Stimulated activated CD4-positive, alpha-beta T cell treated with anti-CD3 and anti-CD28 coated beads, TNF-alpha, amount 100 ng/mL, for 48 hours (primary cell): ENCODE results near the gene COL7A1.

Experiments used
- DNase-seq, 3 donors: peaks; one replicate each; pipeline ENCODE4 v3.0.0-alpha.2; 2020; ENCODE audit warnings: low read depth in 3 of 3

The COL7A1 gene

DNA sequence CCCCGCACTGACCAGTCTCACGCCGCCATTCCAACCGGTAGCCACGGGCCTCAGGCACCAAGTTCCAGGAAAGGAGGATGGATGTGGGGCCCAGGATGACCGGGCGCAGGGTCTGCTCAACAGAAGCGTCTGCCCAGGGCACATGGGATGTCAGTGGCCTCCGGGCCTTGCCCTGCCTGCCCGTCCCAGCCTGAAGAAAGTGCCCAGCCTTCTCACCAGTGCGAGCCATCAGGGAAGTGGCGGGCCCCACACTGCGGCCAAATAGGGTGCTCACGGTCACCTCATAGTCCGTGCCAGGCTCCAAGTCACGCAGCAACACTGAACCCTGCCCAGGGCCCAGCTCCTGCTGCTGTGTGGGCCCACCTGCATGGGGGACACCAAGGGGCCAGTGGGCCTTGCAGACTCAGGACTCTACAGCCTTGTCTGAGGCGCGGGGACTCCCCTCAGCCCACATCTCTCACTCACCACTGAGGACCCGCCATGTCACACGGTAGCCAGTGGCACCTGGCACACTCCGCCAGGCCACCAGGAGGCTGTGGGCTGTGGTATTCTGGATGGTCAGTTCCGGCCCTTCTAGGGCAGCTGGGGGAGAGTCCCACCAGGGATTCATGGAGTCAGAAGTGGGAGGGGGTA is 3.1 kb downstream of the COL7A1 start:
- DNase-seq: no peak

DNA sequence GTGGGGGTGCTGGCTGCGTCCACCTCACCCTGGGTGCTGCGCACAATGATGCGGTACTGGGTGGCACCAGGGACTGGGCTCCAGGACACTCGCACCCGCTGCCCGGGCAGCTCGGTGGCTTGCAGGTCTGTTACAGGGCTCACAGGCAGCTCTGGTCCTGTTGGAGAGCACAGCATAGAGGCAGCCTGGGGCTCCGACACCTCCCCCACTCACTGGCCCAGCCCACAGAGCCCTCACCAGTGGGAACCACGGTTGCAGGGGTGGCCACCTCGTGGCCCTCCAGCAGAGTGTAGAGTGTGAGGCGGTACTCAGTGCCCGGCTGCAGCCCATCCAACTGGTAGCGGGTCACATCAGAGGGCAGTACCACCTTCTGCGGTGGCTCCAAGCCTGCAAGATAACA is 3.7 kb downstream of the COL7A1 start:
- DNase-seq: no peak

DNA sequence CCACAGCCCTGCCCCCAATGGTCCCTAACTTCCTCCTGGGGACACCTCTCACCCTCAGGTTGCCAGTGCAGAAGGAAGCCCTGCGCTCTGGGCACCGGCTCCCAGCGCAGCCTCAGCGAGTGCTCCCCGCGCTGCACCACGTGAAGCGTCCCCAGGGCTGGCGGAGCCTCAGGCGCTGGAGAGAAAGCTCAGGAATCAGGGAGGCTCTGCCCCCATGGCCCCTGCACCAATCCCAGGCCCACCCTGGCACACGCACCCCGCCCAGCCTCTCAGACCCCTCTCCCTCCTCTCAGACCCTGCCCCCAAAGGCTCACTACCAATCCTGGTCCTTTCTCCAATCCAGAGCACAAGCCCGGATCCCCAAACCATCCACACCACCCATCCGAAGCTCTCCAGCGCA is 6.9 kb downstream of the COL7A1 start:
- DNase-seq: no peak

DNA sequence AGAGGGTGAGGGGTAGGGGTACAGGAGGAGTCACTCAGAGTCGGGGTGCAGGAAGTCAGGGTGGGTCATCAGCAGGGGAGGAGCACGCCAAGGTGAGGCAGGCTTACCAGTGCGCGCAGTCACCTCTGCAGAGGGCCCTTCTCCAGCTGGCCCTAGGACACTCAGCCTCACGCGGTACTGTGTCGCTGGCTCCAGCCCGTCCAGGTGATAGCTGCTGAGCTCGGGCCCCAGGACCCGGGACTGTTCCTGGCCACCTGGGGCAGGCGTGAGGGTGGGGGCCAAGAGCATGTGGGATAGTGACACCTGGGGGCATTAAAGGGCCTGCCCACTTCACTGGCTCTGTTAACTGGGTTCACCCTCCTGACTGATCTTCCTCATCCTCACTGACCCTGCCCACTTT is 7.4 kb downstream of the COL7A1 start:
- no peak for DNase-seq

DNA sequence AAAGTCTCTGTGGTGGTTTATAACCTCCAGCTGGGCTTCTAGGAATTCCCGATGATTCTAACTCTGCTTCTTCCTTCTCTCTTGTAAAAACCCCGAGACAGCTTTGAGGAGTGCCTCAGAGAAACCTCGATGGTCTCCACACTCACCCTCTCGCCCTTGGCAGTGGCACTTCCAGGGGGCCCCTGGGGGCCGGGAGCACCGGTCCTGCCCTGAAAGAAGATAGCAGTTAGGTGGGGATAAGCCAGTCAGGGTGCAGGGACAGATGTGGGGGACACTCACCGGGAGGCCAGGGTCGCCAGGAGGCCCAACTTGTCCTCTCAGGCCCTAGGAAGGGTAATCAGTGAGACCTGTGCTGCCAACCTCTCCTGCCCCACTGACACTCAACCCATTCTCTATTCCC is 9.7 kb downstream of the COL7A1 start:
- no peak for DNase-seq

DNA sequence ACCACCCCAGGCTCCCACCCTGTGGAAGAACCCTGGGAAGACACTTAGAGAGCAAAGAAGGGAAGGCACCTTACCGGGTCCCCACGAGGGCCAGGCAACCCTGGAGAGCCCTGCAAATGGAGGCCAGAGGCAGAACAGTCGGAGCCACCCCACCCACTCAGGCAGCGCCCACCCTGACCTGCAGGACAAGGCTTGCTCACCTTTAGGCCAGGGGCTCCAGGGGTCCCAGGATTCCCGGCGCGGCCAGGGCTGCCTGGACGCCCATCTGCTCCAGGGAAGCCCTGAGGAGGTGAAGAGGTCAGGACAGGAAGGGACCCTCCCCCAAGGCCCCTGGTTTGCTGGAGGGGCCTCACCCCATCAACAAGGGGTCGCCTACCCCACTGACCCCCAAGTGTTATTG is 10.3 kb downstream of the COL7A1 start:
- no peak for DNase-seq

DNA sequence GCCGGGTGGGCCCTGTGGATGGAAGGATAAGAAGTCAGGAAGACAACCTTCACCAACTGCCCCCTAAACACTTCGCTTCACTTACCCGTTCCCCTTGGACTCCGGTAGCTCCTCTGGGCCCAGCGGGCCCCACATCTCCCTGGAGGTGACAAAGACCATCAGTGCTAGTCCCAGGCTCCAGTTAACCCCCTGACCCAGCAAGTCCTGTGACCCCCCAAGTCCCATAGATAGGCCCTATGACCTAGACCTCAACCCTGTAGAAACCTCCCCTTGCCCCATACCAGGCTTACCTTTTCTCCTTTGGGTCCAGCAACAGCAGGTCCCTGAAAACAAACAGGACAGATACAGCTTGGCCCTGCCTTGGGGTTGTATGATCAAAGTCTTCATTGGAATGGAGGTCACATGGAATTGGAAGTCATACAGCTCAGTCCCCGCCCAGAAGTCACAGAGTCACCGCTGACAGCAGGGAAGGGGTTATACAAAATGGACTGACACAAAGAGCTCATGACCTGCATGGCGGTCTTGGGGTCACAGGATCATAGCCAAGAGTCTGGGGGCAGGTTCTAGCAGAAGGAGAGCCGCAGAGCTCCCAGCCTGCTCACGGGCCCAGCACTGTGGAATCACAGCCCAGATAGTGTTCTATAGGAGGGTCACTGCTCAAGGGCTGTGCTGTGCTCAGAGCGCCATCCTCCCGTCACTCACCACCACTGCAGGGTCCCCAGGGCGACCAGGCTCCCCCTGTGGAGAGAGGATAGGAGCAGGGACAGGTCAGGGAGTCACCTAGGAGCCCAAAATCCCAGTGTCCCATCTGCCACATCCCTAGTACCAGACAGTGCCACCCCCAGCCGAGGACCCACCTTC is 13.3 kb downstream of the COL7A1 start:
- no peak for DNase-seq

DNA sequence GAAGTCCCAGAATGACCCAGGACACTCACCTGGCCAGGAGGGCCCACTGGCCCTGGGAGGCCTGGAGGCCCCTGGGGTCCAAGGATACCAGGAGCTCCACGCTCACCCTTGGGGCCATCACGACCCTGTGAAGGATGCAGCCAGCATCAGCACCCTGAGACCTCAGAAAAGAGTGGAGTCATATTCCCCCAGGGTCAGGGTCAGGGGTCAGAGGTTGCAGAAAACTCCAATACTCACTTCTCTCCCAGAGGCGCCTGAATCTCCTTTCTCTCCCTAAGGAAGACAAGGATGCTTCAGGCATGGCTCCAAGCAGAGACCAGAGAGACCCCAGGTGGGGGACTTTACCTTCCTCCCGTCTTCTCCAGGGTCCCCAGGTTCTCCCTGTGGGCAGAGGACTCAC is 18.5 kb downstream of the COL7A1 start:
- DNase-seq: no peak

DNA sequence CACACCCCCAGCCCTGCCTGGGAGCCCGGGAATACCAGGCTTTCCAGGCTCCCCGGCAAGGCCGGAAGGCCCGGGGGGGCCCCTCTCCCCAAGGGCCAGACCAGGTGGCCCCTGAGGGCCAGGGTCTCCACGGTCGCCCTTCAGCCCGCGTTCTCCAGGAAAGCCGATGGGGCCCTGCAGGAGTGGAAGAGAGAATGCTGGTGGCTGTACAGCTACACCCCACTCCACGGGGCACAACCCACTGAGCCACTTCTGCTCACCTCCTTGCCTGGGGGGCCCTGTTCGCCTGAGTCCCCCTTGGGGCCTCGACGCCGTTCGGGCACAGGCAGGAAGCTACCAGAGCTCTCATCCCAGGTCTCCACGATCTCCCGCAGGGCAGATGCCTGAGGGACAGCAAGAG is 19.8 kb downstream of the COL7A1 start:
- DNase-seq: no peak

DNA sequence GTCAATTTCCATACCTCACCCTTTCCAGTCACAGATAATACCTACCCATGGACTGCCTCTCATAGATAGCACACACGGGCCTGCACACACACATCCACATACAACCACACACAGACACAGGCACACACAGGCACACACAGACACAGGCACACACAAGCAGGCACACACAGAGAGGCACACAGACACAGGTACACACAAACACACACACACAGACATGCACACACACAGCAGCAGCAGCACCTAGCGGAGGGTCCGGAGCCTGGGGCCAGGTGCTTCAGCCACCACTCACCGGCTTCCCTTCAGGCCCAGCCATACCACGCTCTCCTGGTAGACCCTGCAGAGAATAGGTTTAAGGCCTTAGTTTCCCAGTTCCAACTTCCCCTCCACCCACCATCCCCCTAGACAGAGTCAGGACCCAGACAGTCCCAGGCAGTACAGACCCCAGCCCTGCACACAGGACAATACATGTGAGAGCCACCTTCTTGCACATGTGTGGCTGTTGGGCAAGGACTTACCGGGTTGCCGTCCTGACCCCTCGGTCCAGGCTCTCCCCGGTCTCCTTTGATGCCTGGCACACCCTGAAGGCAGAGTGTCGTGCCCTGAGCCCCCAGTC is 21.1 kb downstream of the COL7A1 start:
- DNase-seq: no peak

DNA sequence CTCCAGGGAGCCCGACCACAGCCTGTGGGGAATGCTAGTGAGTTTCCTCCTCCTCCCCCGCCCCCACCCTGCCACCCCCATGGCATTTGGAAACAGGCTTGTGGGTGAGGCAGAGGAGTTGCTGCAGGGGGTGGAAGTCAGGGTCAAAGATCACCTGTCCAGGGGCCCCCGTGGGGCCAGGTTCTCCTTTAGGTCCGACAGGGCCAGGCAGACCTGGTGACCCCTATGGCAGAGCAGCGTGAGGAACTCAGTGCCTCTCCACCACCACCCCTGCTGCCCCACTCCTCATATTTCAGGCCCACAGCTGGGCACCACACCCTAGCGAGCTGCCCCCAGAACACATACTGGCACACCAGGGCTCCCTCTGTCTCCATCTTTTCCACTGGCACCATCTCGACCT is 22.6 kb downstream of the COL7A1 start:
- DNase-seq: no peak

DNA sequence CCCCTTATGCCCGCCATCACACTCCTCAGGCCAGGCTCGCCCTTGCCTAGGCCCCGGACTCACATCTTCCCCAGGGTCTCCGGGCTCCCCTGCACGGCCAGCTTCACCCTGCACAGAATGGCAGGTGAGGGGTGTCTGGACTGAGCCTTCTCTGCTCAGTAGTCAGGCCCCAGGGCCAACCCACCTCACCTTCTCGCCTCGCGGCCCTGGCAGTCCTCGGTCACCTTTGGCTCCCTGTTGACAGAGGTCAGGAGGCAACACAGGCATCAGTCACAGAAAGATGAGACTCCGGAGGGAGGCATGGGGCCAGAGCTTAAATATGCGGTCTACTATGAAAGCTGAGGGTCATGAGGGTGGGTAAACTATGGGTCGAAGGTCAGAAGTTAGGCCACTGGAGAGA is 23.2 kb downstream of the COL7A1 start:
- DNase-seq: no peak

DNA sequence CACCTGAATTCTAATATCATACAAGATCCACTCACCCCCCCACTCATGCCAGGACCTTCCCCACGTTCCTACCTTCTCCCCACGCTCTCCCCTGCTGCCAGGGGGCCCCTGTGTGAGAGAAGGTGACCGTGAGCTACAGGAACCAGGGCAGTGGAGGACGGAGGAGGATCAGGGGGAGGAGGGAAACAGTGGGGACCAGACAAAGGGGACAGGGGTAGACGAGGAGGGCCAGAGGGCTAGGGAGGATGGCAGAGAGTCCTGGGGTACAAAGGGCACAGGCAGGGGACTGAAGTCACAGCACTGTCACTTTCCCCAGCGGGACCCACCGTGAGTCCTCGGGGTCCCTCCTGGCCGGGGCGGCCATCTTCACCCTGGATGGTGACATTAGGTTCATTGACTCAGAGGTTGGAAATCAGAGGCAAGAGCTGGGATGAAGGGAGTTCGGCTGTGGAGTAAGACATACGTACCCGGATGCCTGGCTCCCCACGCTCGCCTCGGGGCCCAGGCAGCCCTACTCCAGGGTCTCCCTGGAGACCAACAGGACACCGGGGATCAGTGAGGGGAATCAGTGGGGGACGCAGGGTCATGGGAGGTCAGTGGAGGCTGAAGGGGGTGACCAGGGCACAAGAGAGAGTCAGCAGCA is 25.2 kb downstream of the COL7A1 start:
- no peak for DNase-seq

DNA sequence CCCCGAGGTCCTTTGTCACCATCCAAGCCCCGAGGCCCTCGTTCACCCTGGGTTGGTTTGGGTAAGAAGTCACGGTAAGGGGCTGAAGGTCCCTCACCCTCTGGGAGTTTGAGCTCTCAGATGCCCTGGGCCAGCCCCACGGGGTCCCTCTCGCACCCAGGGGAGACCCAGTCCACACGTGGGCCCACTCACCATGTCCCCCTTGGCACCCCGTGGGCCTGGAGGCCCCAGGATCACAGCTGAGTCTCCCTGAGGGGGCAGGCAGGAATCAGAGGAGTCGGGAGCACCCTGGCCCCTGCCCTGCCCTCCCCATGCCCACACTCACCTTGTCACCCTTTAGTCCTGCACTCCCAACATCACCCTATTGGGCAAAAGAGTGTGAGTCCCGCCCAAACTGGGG is 25.7 kb downstream of the COL7A1 start:
- no peak for DNase-seq

DNA sequence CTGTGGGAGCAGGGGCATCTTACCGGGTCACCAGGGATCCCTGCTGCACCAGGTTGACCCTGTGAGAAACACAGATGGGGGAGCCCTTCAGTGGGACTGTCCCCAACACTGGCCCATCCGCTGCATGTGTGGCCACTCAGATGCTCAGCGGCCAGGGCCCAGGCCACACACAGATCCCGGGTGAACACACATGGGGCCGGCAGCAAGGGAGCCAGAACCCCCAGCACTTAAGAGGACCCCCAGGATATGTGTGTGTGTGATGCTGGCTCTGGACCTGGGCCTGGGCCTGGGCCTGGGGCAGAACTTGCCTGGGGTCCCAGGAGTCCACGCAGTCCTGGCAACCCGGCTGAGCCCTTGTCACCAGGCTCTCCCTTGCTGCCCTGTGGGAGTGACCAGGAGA is 26.7 kb downstream of the COL7A1 start:
- DNase-seq: no peak

DNA sequence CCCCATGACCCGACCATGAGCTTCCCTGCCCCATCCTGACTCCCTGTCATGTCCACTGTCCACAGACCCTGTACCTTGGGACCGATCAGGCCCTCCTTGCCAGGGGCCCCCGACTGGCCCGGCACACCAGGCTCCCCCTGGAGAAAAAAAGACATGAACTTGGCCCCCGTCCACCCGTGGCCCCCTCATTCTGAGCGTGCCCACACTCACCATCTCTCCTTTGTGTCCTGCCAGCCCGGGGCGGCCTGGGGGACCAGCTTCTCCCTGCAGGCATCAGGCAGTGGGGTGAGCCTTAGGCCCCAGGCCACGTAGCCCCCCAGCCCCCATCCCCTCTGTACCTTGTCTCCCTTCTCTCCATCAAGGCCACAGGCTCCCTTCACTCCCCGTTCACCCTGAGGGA is 27.6 kb downstream of the COL7A1 start:
- DNase-seq: no peak

DNA sequence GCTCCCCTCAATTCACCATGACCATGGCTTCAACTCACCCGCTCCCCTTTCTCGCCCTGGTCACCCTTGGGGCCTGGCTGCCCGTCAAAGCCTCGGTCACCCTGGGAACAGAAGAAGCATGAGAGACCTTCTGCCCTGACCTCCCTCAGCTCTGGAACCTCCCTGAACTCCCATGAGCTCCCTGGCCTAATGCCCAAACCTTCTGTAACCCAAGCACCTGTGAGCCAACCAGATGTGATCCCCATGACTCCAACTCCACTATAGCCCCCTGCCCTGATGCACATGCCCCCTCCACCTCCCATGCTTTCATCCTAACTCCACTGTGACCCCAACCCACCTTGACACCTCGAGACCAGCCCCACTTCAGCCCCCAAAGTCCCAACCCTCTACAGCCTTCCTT is 28.0 kb downstream of the COL7A1 start:
- DNase-seq: no peak

DNA sequence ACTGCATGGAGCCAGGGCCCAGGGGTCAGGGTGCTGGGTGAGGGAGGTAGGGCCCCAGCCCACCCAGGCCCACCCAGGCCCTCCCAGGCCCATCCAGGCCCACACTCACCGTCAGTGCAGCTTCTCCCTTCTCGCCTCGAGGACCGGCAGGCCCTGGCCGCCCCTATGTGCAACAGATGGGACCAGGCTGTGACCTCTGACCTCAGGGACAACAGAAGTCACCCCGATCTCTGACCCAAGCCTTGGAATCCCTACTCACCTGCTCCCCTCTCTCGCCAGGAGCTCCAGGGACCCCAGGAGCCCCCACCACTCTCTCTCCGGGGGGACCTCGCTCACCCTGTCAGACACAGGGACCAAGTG is 28.7 kb downstream of the COL7A1 start:
- DNase-seq: no peak

DNA sequence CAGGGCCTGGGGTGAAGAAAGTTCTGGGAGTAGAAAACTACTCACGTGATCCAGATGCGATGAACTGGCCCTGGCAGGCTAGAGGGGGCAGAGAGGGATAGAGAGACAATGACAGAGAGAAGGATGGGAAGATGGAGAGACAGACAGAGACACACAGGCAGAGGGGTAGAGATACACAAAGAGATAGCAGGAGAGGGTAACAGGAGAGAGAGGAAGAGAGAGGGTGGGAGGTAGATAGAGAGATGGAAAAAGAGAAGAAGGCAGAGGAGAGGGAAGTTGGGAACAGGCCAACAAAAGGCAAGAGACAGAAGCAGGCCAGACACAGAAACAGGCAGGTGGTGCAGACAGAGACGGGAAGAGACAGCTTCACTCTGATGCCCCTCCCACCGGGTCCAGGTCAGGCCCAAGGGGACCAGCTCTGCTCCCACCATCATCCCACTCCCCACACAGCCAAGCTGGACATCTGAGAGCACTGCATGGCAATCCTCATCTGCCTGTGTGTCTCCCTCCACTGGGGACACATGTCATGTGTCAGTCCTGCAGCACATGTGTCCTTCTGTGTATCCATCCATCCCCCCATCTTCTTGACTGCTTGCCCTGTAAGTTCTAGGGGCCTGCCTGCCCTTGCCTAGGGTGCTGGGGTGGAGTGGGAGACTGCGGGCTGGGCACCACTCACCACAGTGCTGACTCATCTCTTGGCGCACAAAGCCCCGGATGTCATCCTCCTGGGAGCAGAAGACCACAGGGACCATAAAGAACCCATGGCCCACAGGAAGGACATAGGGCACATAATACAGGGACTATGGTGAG is 29.3 kb downstream of the COL7A1 start:
- DNase-seq: no peak

DNA sequence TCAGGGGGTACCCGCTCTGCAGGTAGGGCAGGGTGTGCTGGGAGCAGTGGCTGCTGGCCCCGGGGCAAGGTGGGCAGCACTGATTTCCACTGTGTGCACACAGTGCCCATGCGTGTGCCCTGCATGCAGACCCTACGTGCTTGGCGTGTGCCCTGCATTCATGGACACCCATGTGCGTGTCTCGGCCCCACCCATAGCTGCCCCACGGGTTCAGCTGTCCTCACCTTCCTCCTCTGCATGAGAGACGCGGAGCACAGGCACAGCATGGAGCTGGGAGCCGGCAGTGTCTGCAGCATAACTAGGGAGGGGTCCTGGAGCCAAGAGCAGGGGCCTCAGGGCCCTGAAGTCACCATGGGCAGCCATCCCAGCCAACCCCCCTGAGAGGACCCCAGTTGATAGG is 29.9 kb downstream of the COL7A1 start:
- no peak for DNase-seq

DNA sequence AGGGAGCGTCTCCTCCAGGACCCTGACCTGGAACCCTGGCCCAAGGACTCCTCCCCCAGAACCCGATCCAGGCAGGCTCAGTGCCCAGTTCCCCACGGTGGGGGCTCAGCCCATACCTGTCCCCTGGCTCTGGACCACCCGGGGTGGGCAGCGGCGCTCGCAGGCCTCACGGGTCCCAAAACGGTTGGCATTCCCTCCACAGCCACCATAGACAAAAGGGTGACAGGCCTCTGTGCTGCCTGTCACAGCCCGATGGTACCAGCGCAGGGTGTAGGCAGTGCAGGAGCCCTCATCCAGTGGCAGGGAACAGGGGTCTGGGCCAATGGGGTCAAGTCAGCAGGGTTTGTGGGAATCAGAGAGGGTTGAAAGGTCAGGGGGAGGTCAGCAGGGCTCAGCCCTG is 30.5 kb downstream of the COL7A1 start:
- DNase-seq: no peak

DNA sequence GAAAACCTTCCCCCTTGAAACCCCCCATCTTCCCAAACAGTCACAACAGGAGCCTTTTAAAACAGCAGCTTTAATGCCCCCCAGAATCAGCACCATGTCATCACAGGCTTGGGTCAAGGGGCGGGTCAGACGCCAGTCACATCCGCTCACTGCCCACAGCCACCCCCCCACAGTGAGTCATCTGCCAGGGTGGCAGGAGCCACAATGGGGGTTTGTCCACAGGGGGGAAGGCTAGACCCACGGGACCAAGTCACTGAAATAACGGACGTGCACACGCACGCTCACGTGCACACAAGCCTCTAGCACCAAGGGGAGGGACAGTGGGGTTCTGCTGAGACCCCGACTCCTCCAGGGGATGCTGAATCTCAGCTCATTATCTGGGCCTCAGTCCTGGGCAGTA is 31.1 kb downstream of the COL7A1 start:
- DNase-seq: no peak
